IMR-90 (cell line): Measurements from ENCODE around the gene AFM. TPM values are rescaled to one million over a fixed set of nuclear protein-coding genes. Genes with fewer than 3 reads are reported as not detected.

Experiments
- ATAC-seq: fragments of 200-7000 bp; cut with Tn5 transposase; 2 replicates; pipeline ENCODE4 v1.9.1; 2020; ENCODE audit warnings: low read depth, mild to moderate bottlenecking, moderate library complexity
- BruUV-seq: library from RNA; stranded (reverse); fragments of 400-500 nt; replicated peaks from 2 replicates; lab custom pipeline; 2021; lab: Mats Ljungman, UMichigan
- CTCF ChIA-PET: fragments of 300-600 bp; formaldehyde crosslinking; extraction: SDS; loops from one replicate; lab custom pipeline; 2021; ENCODE audit warnings: antibody characterized with exemption; lab: Yijun Ruan, JAX
- POLR2A ChIA-PET: fragments of 300-600 bp; sonication (Branson Sonifier 250); formaldehyde crosslinking; loops from one replicate; lab custom pipeline; 2022; ENCODE audit warnings: antibody characterized with exemption; ENCODE audit not compliant: unreplicated experiment; lab: Charles Lee
- DNase-seq: peaks from one replicate; pipeline ENCODE4 v3.0.0; 2013
- H2AFZ ChIP-seq: replicated peaks from 2 replicates; pipeline ENCODE3; 2013; ENCODE audit warnings: low read length, mild to moderate bottlenecking; ENCODE audit not compliant: poor library complexity
- H2AK5ac ChIP-seq: 2 replicates; pipeline ENCODE4 v1.6.1; 2013; ENCODE audit warnings: low read depth, low read length, inconsistent platforms
- H2AK9ac ChIP-seq: replicated peaks from 2 replicates; pipeline ENCODE3; 2013; ENCODE audit warnings: mild to moderate bottlenecking, low read depth, low read length, moderate library complexity; ENCODE audit not compliant: poor library complexity
- H2BK120ac ChIP-seq: 2 replicates; pipeline ENCODE4 v1.6.1; 2013; ENCODE audit warnings: low read depth, low read length, inconsistent platforms
- H2BK15ac ChIP-seq: 3 replicates; pipeline ENCODE4 v1.6.1; 2013; ENCODE audit warnings: low read depth, low read length, inconsistent platforms
- H2BK20ac ChIP-seq: 2 replicates; pipeline ENCODE4 v1.6.1; 2013; ENCODE audit warnings: low read depth, mild to moderate bottlenecking, inconsistent platforms, low read length, moderate library complexity
- H2BK5ac ChIP-seq: 2 replicates; pipeline ENCODE4 v1.6.1; 2013; ENCODE audit warnings: mild to moderate bottlenecking, low read depth, low read length, inconsistent platforms; ENCODE audit not compliant: poor library complexity, severe bottlenecking
- H3K14ac ChIP-seq: replicated peaks from 2 replicates; pipeline ENCODE4 v1.6.1; 2013; ENCODE audit warnings: low read depth, low read length, inconsistent platforms
- H3K18ac ChIP-seq: 2 replicates; pipeline ENCODE4 v1.6.1; 2013; ENCODE audit warnings: low read depth, low read length, control low read depth
- H3K23ac ChIP-seq: 2 replicates; pipeline ENCODE4 v1.6.1; 2013; ENCODE audit warnings: low read depth, low read length, inconsistent platforms
- H3K27ac ChIP-seq: 2 replicates; pipeline ENCODE4 v1.5.1; 2013; ENCODE audit warnings: mild to moderate bottlenecking, control low read depth, low read length; ENCODE audit not compliant: insufficient read depth
- H3K27me3 ChIP-seq: 2 replicates; pipeline ENCODE4 v1.6.1; 2013; ENCODE audit warnings: low read length; ENCODE audit not compliant: control insufficient read depth, insufficient read depth
- H3K36me3 ChIP-seq: 2 replicates; pipeline ENCODE4 v1.6.1; 2013; ENCODE audit warnings: low read length, mixed read lengths; ENCODE audit not compliant: control insufficient read depth, insufficient read depth
- H3K4ac ChIP-seq: 2 replicates; pipeline ENCODE4 v1.6.1; 2013; ENCODE audit warnings: low read depth, low read length, inconsistent platforms
- H3K4me1 ChIP-seq: 2 replicates; pipeline ENCODE4 v1.6.1; 2013; ENCODE audit warnings: low read length, mixed read lengths; ENCODE audit not compliant: control insufficient read depth, insufficient read depth
- H3K4me2 ChIP-seq: 2 replicates; pipeline ENCODE4 v1.6.1; 2013; ENCODE audit warnings: low read depth, mild to moderate bottlenecking, control low read depth, low read length, moderate library complexity
- H3K4me3 ChIP-seq: 2 replicates; pipeline ENCODE4 v1.5.1; 2013; ENCODE audit warnings: low read depth, mild to moderate bottlenecking, control low read depth, low read length, moderate library complexity; ENCODE audit not compliant: insufficient read depth
- H3K56ac ChIP-seq: 2 replicates; pipeline ENCODE4 v1.6.1; 2013; ENCODE audit warnings: low read length, inconsistent platforms; ENCODE audit not compliant: insufficient read depth; ENCODE audit errors: extremely low read depth
- H3K79me1 ChIP-seq, 2 experiments: 2 replicates each; pipeline ENCODE4 v1.6.1; 2013; ENCODE audit warnings: low read length in 2 of 2, inconsistent platforms in 1 of 2, low read depth in 1 of 2
- H3K9ac ChIP-seq: 2 replicates; pipeline ENCODE4 v1.6.1; 2013; ENCODE audit warnings: low read depth, low read length, control low read depth
- H3K9me1 ChIP-seq: 2 replicates; pipeline ENCODE4 v1.6.1; 2013; ENCODE audit warnings: low read length, inconsistent platforms; ENCODE audit not compliant: insufficient read depth
- H3K9me3 ChIP-seq: 2 replicates; pipeline ENCODE4 v1.6.1; 2013; ENCODE audit warnings: low read length; ENCODE audit not compliant: control insufficient read depth, insufficient read depth
- H4K20me1 ChIP-seq: 2 replicates; pipeline ENCODE4 v1.6.1; 2013; ENCODE audit warnings: low read length, inconsistent platforms; ENCODE audit not compliant: insufficient read depth
- H4K5ac ChIP-seq: 2 replicates; pipeline ENCODE4 v1.6.1; 2013; ENCODE audit warnings: mild to moderate bottlenecking, low read depth, low read length, control low read depth
- H4K8ac ChIP-seq, 2 experiments: 2 replicates each; pipeline ENCODE4 v1.6.1; 2013; ENCODE audit warnings: low read depth in 2 of 2, low read length in 2 of 2, control low read depth in 1 of 2, inconsistent platforms in 1 of 2
- H4K91ac ChIP-seq: 2 replicates; pipeline ENCODE4 v1.6.1; 2013; ENCODE audit warnings: low read depth, low read length, inconsistent platforms; ENCODE audit not compliant: insufficient read depth
- BHLHE40 ChIP-seq: fragments of 150-350 bp; IDR thresholded peaks from 2 replicates; pipeline ENCODE4 v1.6.1; 2016; ENCODE audit warnings: mild to moderate bottlenecking, low read depth, low read length
- CEBPB ChIP-seq: IDR thresholded peaks from 2 replicates; pipeline ENCODE4 v1.6.1; 2012; ENCODE audit warnings: low read depth, low read length, improper control_type of control experiment
- ELK1 ChIP-seq: fragments of 150-350 bp; IDR thresholded peaks from 2 replicates; pipeline ENCODE4 v1.6.1; 2016; ENCODE audit warnings: low read depth, mild to moderate bottlenecking, low read length, moderate library complexity, borderline replicate concordance
- MAZ ChIP-seq: IDR thresholded peaks from 2 replicates; pipeline ENCODE4 v1.6.1; 2012; ENCODE audit warnings: low read depth, mild to moderate bottlenecking, low read length, improper control_type of control experiment, moderate library complexity, borderline replicate concordance
- NFE2L2 ChIP-seq: fragments of 150-350 bp; IDR thresholded peaks from 2 replicates; pipeline ENCODE4 v1.6.1; 2016; ENCODE audit warnings: low read depth, mild to moderate bottlenecking, low read length
- POLR2A ChIP-seq: IDR thresholded peaks from 2 replicates; pipeline ENCODE4 v1.6.1; 2012; ENCODE audit warnings: mild to moderate bottlenecking, low read depth, low read length
- USF2 ChIP-seq: fragments of 150-350 bp; IDR thresholded peaks from 2 replicates; pipeline ENCODE4 v1.6.1; 2017; ENCODE audit warnings: mild to moderate bottlenecking, antibody characterized with exemption, low read length, low read depth
- dilution Hi-C: fragments of 300-500 bp; cut with HindIII; formaldehyde crosslinking; loops from one replicate; pipeline ENCODE4 v1.14.3; 2018; ENCODE audit warnings: low sequenced_read_pairs; ENCODE audit not compliant: unreplicated experiment
- in situ Hi-C: fragments of 300-500 bp; cut with MboI; formaldehyde crosslinking; loops from 3 replicates; pipeline ENCODE4 v1.14.3; 2019; ENCODE audit warnings: low sequenced_read_pairs, inconsistent platforms, mixed read lengths
- intact Hi-C: fragments of 100-400 bp; cut with micrococcal nuclease; formaldehyde crosslinking; loops from 2 replicates; pipeline ENCODE4 v1.10.0; 2022
- polyA plus RNA-seq, 3 experiments: library from polyadenylated mRNA; depleted of rRNA; stranded (reverse); fragments of >200 nt; gene quantifications; 2 replicates each; pipeline ENCODE4 v1.2.3, GENCODE V29; 2012; ENCODE audit warnings: low replicate concordance in 1 of 3
- total RNA-seq: library from RNA; depleted of rRNA; stranded (reverse); fragments of >200 nt; gene quantifications from 2 replicates; pipeline ENCODE4 v1.2.3, GENCODE V29; 2012

AFM gene
- total and polyA plus RNA-seq, 2 of the 4 experiments (the other 2 are of a cell fraction) = not detected

- Histone ChIP-seq H2AK5ac (no peak overlapping the region), H2BK20ac (no peak overlapping the region), H3K27me3 (no peaks in the 10 kb centered on the region; the same call in 1 of the 2 replicates), H3K18ac (no peak overlapping the region), H3K4me1 (no peaks in the 10 kb centered on the region), H2AK9ac (no peak overlapping the region), H3K4me2 (no peak overlapping the region), H3K4me3 (no peak overlapping the region), H2BK5ac (no peak overlapping the region), H3K4ac (no peak overlapping the region), H3K36me3 (no peaks in the 10 kb centered on the region), H3K23ac (no peak overlapping the region), H3K27ac (no peak overlapping the region), H4K5ac (no peak overlapping the region), H3K9ac (no peak overlapping the region), H3K9me3 (no peaks in the 10 kb centered on the region), H4K20me1 (no peaks in the 10 kb centered on the region), H3K79me1 (no peaks in the 10 kb centered on the region), H2BK15ac (no peak overlapping the region), H3K14ac (no peak overlapping the region), H4K91ac (no peak overlapping the region), H3K9me1 (no peaks in the 10 kb centered on the region), H4K8ac (no peak overlapping the region), H2BK120ac (no peak overlapping the region), H3K56ac (no peak overlapping the region), H2AFZ (no peak overlapping the region)
- DNase-seq (no peak), ATAC-seq (no peak)
- in situ Hi-C loops = no loop called here
- ChIA-PET POLR2A (no interaction called here), CTCF (no interaction called here)
- BruUV-seq = no TSS peak
- dilution Hi-C loops = no loop called here
- intact Hi-C loops = no loop called here
- TF ChIP-seq NFE2L2 (no peak), POLR2A (no peak), CEBPB (no peak), USF2 (no peak), MAZ (no peak), ELK1 (no peak), BHLHE40 (no peak)
Measured at GRCh38 chr4:73485085-73485484, 3.5 kb downstream of the AFM start.
